NCI-H510A (cell line): ENCODE data around the gene CNTNAP4.

Experiments
- DNase-seq: peaks from one replicate; lab custom pipeline; 2025; lab: John Stamatoyannopoulos, UW

Gene CNTNAP4

GRCh38 chr16:76309639-76310335, 32.6 kb downstream of the CNTNAP4 start:
- DNase-seq, result no peak

DNA sequence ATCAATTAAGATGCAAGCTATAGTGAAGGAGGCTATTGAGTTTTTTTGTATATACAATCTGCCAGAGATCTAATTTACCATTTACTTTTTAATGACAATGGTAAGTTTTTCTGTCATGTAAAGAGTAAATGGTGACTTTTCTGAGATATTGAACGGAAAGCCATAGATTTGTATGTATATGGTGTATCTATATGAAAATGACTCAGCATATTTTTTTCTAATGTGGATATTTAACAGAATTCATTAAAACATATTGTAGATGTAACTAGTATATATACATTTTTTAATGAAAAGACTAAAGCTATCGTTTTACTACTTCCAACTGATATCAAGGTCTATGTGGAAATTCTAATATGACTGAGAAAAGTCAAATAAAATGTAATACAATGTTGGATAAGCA, 34.1 kb downstream of the CNTNAP4 start:
- no peak for DNase-seq

DNA sequence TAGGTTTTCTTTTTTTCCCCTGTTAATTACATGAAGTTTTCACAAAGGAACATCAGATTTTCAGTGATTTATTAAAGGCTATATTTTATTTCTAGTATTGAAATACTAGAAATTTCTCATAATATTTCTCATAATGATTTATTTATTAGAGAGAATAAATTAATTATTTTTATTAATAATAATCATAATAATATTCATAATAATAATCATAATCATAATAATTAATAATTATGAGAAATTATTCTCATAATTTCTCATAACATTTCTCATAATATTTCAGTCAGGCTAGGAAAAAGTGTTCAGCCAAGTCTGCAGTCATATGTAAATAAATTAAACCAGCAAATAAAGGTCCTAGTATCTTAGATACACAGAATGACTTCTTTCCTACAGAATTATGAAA, 41.4 kb downstream of the CNTNAP4 start:
- DNase-seq, result no peak

DNA sequence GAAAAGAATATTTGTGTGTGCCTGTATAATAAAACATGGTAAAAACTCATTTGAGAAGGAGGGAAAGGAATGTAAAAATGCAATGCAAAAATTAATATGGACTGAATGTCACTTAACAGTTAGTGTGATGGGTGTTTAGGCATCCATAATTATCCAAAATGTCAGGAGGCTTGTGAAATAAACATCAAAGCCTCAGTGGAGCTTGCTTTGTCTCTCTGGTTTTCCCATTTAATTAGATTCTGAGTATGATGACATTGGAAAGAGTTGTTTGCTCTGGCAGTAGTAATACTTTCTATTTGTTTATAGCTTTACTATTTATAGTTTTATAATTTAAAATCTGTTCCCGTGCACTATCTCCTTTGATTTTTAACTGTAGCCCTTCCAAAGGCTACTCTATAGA, 51.9 kb downstream of the CNTNAP4 start:
- DNase-seq, result no peak

DNA sequence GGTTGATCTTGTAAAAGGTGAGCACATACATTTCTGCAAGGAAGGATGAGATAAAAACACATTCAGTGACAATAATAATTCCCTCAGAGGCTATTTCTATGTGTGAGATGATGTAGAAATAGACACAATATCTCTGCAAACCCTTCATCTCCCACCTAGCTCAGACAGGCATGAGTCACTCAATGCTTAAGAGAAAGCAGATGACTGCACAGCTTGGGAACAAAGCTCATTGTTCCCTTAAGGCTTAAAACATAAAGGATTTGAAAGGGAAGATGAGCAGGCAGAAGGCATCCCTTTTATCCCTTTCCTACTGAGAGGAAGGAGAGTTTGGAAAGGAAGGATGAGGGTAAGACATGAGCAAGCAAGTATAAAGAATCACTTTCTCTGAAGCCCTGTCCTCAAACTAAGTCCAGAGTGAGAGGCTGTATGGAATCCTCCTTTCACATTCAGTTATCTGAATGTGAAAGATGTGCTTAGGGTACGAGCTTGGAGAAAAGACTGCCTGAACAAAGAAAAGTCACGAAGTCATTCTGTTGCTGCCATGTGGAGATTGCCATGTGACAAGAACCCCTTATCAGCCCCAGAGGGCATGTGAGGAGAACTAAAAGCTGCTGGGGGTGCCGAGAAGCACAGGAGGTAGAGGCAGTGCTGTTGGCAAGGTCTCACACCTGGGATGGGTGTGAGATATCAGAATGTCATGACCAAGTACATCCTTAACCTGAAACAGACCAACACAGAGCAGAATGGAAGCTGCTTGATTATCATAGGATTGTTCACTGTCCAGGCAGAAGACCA, 58.2 kb downstream of the CNTNAP4 start:
- no peak for DNase-seq

- DNase-seq, result no peak
These were observed 58.9 kb downstream of the CNTNAP4 start for GRCh38 chr16:76336112-76336511.

DNA sequence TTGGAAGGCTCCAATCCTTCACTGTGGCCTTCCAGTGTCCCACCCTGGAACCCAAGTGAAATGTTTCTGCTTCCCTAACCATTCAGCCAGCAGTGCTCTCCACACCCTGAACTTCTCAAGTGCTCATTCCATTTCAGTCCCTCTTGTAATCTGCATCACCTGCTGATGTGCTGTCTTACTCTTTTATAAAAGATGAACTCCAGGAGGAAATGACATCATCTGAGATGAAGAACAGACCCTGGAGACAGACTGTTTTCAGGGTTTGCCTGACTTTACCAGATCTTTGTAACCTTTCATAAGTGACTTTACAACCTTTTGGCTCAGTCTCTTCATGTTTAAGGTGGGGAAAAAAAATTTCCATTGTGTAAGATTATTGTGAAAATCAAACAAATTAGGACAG, 61.3 kb downstream of the CNTNAP4 start:
- no peak for DNase-seq

- no peak for DNase-seq
These were observed 66.6 kb downstream of the CNTNAP4 start for GRCh38 chr16:76343769-76344168.

GRCh38 chr16:76345163-76345661, 68.0 kb downstream of the CNTNAP4 start:
- DNase-seq, result no peak

DNA sequence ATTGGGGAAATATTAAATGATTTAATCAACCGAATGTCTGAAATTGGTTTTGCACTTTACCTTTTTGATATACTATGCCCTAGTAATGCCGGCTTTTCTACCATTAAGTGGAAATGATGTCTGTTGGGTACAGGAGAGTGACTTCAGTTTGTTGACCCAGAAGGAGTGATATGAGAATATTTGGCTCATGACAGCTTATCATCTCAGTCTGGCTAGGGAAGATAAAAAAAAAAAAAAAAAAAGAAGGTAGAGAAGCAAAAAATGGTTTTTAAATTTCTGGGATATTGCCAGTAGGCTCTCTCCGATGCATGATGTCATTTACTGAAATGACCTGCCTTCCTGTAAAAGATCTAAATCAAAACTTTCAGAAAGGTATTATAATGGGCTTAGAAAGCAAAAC, 69.0 kb downstream of the CNTNAP4 start:
- no peak for DNase-seq

- DNase-seq, result no peak
These were observed 74.2 kb downstream of the CNTNAP4 start for GRCh38 chr16:76351441-76351840.

DNA sequence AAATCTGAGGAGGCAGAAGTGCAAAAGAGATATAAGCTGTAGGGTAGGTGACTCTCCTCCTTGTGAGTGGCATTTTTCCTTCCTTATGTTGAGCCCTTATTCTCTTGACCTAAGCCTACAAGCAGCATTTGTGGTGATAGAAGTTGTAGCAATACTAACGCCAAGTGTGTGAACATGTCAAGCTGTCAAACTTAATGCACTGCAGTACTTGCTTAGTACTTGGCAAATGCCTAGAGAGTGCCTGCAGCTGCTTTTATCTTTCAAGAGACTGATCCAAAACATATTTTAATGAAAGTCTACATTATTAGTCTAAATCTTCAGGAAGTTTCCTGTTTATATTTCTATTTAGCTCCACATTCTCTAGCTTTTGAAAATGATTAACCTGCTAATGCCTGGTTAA, 83.2 kb downstream of the CNTNAP4 start:
- DNase-seq, result no peak

DNA sequence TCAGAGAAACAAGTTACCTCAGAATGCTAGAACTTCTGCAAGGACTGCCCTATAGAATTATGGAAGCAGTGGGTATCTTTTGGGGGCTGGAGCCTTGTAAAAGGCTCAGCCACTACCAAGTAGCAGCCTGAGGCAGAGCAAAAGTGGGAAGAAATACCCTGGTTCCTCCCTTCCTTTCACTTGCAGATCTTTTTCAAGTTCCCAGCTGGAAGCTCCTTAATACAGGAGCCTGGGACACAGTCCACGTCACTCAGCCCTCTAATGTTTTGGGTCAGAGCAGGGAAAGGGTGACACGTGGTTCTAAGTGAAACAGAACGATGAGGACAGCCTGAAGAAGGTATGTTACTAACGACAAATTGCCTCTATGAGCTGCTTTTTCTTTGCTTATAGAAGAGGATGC, 93.1 kb downstream of the CNTNAP4 start:
- no peak for DNase-seq

- no peak for DNase-seq
These were observed 94.2 kb downstream of the CNTNAP4 start for GRCh38 chr16:76371441-76371840.

- no peak for DNase-seq
These were observed 96.8 kb downstream of the CNTNAP4 start for GRCh38 chr16:76373998-76374397.

DNA sequence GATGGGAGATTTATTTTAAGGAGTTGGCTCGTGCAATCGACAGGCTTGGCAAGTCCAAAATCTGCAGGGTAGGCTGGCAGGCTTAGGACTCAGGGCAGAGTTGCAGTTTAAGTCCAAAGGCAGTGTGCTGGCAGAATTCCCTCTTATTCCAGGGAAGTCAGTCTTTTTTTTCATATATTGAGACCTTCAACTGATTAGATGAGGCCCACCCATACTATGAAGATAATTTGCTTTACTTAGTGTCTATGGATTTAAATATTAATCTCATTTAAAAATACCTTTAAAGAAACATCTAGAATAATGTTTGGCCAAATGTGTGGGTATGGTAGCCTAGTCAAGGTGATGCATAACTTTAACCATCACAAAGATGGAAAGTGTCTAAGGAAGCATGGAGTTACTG, 99.8 kb downstream of the CNTNAP4 start:
- DNase-seq, result no peak

GRCh38 chr16:76378020-76378419, 100.8 kb downstream of the CNTNAP4 start:
- DNase-seq, result no peak

DNA sequence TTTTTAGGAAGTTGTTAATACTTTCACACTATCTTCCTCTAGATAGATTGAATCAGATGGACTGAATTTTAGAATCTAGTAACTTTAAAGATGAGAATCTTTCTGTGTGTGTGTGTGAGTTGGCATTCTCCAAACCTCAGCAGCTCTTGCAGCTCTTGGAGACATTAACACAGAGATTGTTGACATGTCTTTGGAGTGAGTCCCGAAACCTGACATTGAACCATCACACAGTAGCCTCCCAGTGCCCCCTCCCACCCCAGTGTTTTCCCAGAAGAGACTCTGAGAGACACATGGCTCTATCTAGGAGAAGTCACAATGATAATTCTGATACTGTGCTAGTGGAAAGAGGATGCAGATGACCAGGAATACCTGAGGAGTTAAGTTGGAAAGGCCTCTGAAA, 103.9 kb downstream of the CNTNAP4 start:
- DNase-seq, result no peak

- no peak for DNase-seq
These were observed 108.5 kb downstream of the CNTNAP4 start for GRCh38 chr16:76385601-76386230.

GRCh38 chr16:76386784-76387183, 109.6 kb downstream of the CNTNAP4 start:
- DNase-seq, result no peak

DNA sequence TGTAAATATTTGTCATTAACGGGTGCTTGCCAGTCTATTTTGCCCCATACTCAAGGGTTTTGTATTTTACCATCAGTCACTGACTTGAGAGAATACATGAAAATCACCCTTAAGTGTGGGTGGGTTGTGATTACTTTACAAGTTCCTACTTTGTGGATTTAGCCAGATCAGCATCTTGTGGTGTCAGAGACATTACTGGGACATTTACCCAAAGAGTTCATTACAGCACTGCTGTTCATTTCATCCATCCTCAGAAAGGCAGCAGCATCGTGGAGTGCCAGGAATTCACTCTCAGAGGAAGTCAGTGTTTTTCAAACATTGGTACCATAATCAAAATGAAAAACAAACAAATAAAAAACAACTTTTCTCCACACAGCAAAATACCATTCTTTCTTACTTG, 110.8 kb downstream of the CNTNAP4 start:
- DNase-seq, result no peak

DNA sequence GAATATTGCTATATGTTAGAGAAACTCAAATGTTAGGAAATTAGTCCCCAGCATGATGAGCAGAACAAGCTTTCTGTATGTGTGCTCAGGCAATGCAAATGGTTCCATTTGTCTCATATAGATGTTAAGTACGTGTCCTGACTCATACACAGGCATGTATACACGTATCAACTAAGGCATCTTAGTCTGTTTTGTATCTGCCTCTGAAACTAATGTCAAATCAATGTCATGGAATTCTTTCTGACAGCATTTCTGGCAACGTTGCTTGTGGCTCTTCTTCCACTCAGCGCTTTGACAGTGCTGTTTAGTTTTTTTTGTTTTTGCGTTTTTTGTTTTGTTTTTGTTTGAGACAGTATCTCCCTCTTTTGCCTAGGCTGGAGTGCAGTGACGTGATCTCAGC, 111.9 kb downstream of the CNTNAP4 start:
- no peak for DNase-seq

GRCh38 chr16:76390476-76390875, 113.3 kb downstream of the CNTNAP4 start:
- DNase-seq, result no peak
